HEK293 (cell line): Measurements from ENCODE around the gene SEMA4F.
A peak's percentile ranks its signal among the peaks of the same experiment; 100 is the strongest.

ENCODE experiments used
- CTCF ChIA-PET: fragments of 350-600 bp; formaldehyde crosslinking; extraction: SDS; loops from one replicate; lab custom pipeline; 2021; ENCODE audit warnings: antibody characterized with exemption; lab: Yijun Ruan, JAX
- POLR2A ChIA-PET: fragments of 300-600 bp; formaldehyde crosslinking; extraction: SDS; loops from one replicate; lab custom pipeline; 2020; ENCODE audit warnings: antibody characterized with exemption, inconsistent platforms; lab: Yijun Ruan, JAX
- H3K27ac ChIP-seq: fragments of 200-500 bp; sonication (Bioruptor generic); 2 replicates; pipeline ENCODE4 v1.5.1; 2014; ENCODE audit warnings: low read depth, low read length, control low read depth, inconsistent platforms; ENCODE audit errors: extremely low read depth
- H3K36me3 ChIP-seq, 2 experiments: fragments of 200-500 bp in 1 of 2; sonication (Bioruptor generic) in 1 of 2; 1 replicate in 1 of 2; 2 replicates in 1 of 2; pipeline ENCODE4 v1.5.1; 2014 to 2017; ENCODE audit warnings: inconsistent platforms in 2 of 2, low read length in 2 of 2; ENCODE audit not compliant: control insufficient read depth in 2 of 2, insufficient read depth in 1 of 2
- H3K4me1 ChIP-seq: fragments of 200-500 bp; sonication (Bioruptor generic); 2 replicates; pipeline ENCODE4 v1.5.1; 2014; ENCODE audit warnings: mild to moderate bottlenecking, low read length, inconsistent platforms; ENCODE audit not compliant: control insufficient read depth, insufficient read depth
- H3K4me3 ChIP-seq: 2 replicates; pipeline ENCODE4 v1.5.1; 2011; ENCODE audit warnings: low read depth, mild to moderate bottlenecking, control low read depth, low read length, moderate library complexity
- H3K9me3 ChIP-seq: fragments of 200-500 bp; sonication (Bioruptor generic); 2 replicates; pipeline ENCODE4 v1.5.1; 2014; ENCODE audit warnings: low read depth, low read length, inconsistent platforms; ENCODE audit not compliant: control insufficient read depth, insufficient read depth
- BCL11A ChIP-seq: fragments of 450-650 bp; formaldehyde crosslinking; IDR thresholded peaks from 2 replicates; pipeline ENCODE4 v1.5.1; 2016; ENCODE audit warnings: low read depth, missing biosample characterization, missing genetic modification characterization
- EGR2 ChIP-seq: fragments of 450-650 bp; formaldehyde crosslinking; IDR thresholded peaks from 2 replicates; pipeline ENCODE4 v1.5.1; 2016; ENCODE audit warnings: low read depth, missing biosample characterization, missing genetic modification characterization
- INSM2 ChIP-seq: fragments of 450-650 bp; formaldehyde crosslinking; IDR thresholded peaks from 2 replicates; pipeline ENCODE4 v1.5.1; 2016; ENCODE audit warnings: missing biosample characterization, missing genetic modification characterization
- KLF16 ChIP-seq: fragments of 450-650 bp; formaldehyde crosslinking; IDR thresholded peaks from 2 replicates; pipeline ENCODE4 v1.5.1; 2017; ENCODE audit warnings: missing biosample characterization, missing genetic modification characterization
- KLF9 ChIP-seq: fragments of 450-650 bp; formaldehyde crosslinking; IDR thresholded peaks from 2 replicates; pipeline ENCODE4 v1.5.1; 2016; ENCODE audit warnings: missing biosample characterization, missing genetic modification characterization, low read depth
- MYNN ChIP-seq: fragments of 450-650 bp; formaldehyde crosslinking; IDR thresholded peaks from 2 replicates; pipeline ENCODE4 v1.5.1; 2016; ENCODE audit warnings: missing biosample characterization, missing genetic modification characterization, borderline replicate concordance
- SCRT1 ChIP-seq: fragments of 450-650 bp; formaldehyde crosslinking; IDR thresholded peaks from 2 replicates; pipeline ENCODE4 v1.5.1; 2016; ENCODE audit warnings: missing biosample characterization, missing genetic modification characterization, borderline replicate concordance
- WT1 ChIP-seq: fragments of 450-650 bp; formaldehyde crosslinking; IDR thresholded peaks from 2 replicates; pipeline ENCODE4 v1.5.1; 2016; ENCODE audit warnings: missing biosample characterization, missing genetic modification characterization
- ZBTB1 ChIP-seq: fragments of 450-650 bp; formaldehyde crosslinking; IDR thresholded peaks from 2 replicates; pipeline ENCODE4 v1.5.1; 2016; ENCODE audit warnings: missing biosample characterization, missing genetic modification characterization
- ZBTB17 ChIP-seq: fragments of 450-650 bp; formaldehyde crosslinking; IDR thresholded peaks from 2 replicates; pipeline ENCODE4 v1.5.1; 2016; ENCODE audit warnings: missing biosample characterization, missing genetic modification characterization
- ZEB2 ChIP-seq: fragments of 450-650 bp; formaldehyde crosslinking; IDR thresholded peaks from 2 replicates; pipeline ENCODE4 v1.5.1; 2016; ENCODE audit warnings: missing biosample characterization, missing genetic modification characterization
- ZFP3 ChIP-seq: fragments of 450-650 bp; formaldehyde crosslinking; IDR thresholded peaks from 2 replicates; pipeline ENCODE4 v1.5.1; 2016; ENCODE audit warnings: low read depth, missing biosample characterization, missing genetic modification characterization
- ZNF114 ChIP-seq: fragments of 450-650 bp; formaldehyde crosslinking; IDR thresholded peaks from 2 replicates; pipeline ENCODE4 v1.5.0; 2017; ENCODE audit warnings: missing biosample characterization, missing genetic modification characterization
- ZNF133 ChIP-seq: fragments of 450-650 bp; formaldehyde crosslinking; IDR thresholded peaks from 2 replicates; pipeline ENCODE4 v1.5.1; 2016; ENCODE audit warnings: missing biosample characterization, missing genetic modification characterization
- ZNF202 ChIP-seq: fragments of 450-650 bp; formaldehyde crosslinking; IDR thresholded peaks from 2 replicates; pipeline ENCODE4 v1.5.1; 2016; ENCODE audit warnings: missing biosample characterization, missing genetic modification characterization, borderline replicate concordance
- ZNF24 ChIP-seq: fragments of 450-650 bp; formaldehyde crosslinking; IDR thresholded peaks from 2 replicates; pipeline ENCODE4 v1.5.1; 2016; ENCODE audit warnings: missing biosample characterization, missing genetic modification characterization
- ZNF248 ChIP-seq: fragments of 450-650 bp; formaldehyde crosslinking; IDR thresholded peaks from 2 replicates; pipeline ENCODE4 v1.5.1; 2017; ENCODE audit warnings: missing biosample characterization, missing genetic modification characterization
- ZNF335 ChIP-seq: fragments of 450-650 bp; formaldehyde crosslinking; conservative IDR thresholded peaks from 2 replicates; pipeline ENCODE4 v1.5.1; 2016; ENCODE audit warnings: missing biosample characterization, missing genetic modification characterization
- ZNF398 ChIP-seq: fragments of 450-650 bp; formaldehyde crosslinking; IDR thresholded peaks from 2 replicates; pipeline ENCODE4 v1.5.1; 2017; ENCODE audit warnings: missing biosample characterization, missing genetic modification characterization
- ZNF416 ChIP-seq: fragments of 450-650 bp; formaldehyde crosslinking; IDR thresholded peaks from 2 replicates; pipeline ENCODE4 v1.5.1; 2016; ENCODE audit warnings: missing biosample characterization, missing genetic modification characterization
- ZNF423 ChIP-seq: fragments of 450-650 bp; formaldehyde crosslinking; IDR thresholded peaks from 2 replicates; pipeline ENCODE4 v1.5.1; 2016; ENCODE audit warnings: missing biosample characterization, missing genetic modification characterization
- ZNF433 ChIP-seq: fragments of 450-650 bp; formaldehyde crosslinking; IDR thresholded peaks from 2 replicates; pipeline ENCODE4 v1.5.1; 2016; ENCODE audit warnings: missing biosample characterization, missing genetic modification characterization, low read depth
- ZNF530 ChIP-seq: fragments of 450-650 bp; formaldehyde crosslinking; IDR thresholded peaks from 2 replicates; pipeline ENCODE4 v1.5.1; 2016; ENCODE audit warnings: low read depth, missing biosample characterization, missing genetic modification characterization
- ZNF596 ChIP-seq: fragments of 450-650 bp; IDR thresholded peaks from 2 replicates; pipeline ENCODE4 v1.5.0; 2018; ENCODE audit warnings: missing biosample characterization, mild to moderate bottlenecking, missing genetic modification characterization, moderate library complexity
- ZNF654 ChIP-seq: fragments of 450-650 bp; formaldehyde crosslinking; IDR thresholded peaks from 2 replicates; pipeline ENCODE4 v1.5.1; 2016; ENCODE audit warnings: low read depth, missing biosample characterization, missing genetic modification characterization
- ZNF660 ChIP-seq: fragments of 450-650 bp; IDR thresholded peaks from 2 replicates; pipeline ENCODE4 v1.5.1; 2018; ENCODE audit warnings: missing biosample characterization, mild to moderate bottlenecking, missing genetic modification characterization
- ZNF76 ChIP-seq: fragments of 450-650 bp; formaldehyde crosslinking; IDR thresholded peaks from 2 replicates; pipeline ENCODE4; 2016; ENCODE audit warnings: low read depth, missing biosample characterization, missing genetic modification characterization, borderline replicate concordance
- ZNF776 ChIP-seq: fragments of 450-650 bp; formaldehyde crosslinking; IDR thresholded peaks from 2 replicates; pipeline ENCODE4 v1.5.0; 2017; ENCODE audit warnings: missing biosample characterization, missing genetic modification characterization, borderline replicate concordance
- ZNF777 ChIP-seq: fragments of 450-650 bp; formaldehyde crosslinking; IDR thresholded peaks from 2 replicates; pipeline ENCODE4 v1.5.1; 2017; ENCODE audit warnings: missing biosample characterization, missing genetic modification characterization, borderline replicate concordance
- ZNF791 ChIP-seq: fragments of 450-650 bp; formaldehyde crosslinking; IDR thresholded peaks from 2 replicates; pipeline ENCODE4 v1.5.1; 2016; ENCODE audit warnings: missing biosample characterization, missing genetic modification characterization
- ZNF792 ChIP-seq: fragments of 450-650 bp; formaldehyde crosslinking; IDR thresholded peaks from 2 replicates; pipeline ENCODE4 v1.5.1; 2016; ENCODE audit warnings: missing biosample characterization, missing genetic modification characterization
- ZSCAN30 ChIP-seq: fragments of 450-650 bp; IDR thresholded peaks from 2 replicates; pipeline ENCODE4 v1.5.1; 2018; ENCODE audit warnings: missing biosample characterization, mild to moderate bottlenecking, missing genetic modification characterization, moderate library complexity
- TF ChIP-seq, protein P1 (sequence below): fragments of 450-650 bp; formaldehyde crosslinking; IDR thresholded peaks from 2 replicates; pipeline ENCODE4 v1.5.1; 2016; ENCODE audit warnings: missing biosample characterization, missing genetic modification characterization
- TF ChIP-seq, protein P2 (sequence below): fragments of 450-650 bp; formaldehyde crosslinking; IDR thresholded peaks from 2 replicates; pipeline ENCODE4 v1.5.1; 2016; ENCODE audit warnings: missing biosample characterization, missing genetic modification characterization

Gene SEMA4F

DNA sequence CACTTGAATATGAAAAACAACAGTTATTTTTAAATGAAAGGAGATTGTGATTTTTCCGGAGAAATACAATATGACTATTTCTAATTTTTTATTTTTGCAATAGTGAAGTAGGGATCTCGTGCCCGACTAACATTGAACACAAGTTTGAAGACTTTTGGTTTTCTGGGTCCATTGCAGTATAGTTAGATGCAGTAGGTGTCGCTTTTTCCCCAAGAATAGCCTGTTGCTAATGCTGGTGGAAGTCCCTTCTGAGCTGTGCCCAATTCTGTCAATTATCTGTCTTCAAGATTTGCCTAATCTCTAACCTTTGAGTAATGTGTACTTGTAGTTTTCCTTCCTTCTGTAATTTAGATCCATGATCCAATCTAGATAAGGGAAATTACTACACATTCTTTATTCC is 36.5 kb downstream of the SEMA4F start (continued):
- TF ChIP-seq ZNF777 (tag by site-specific recombination) (no peak), KLF9 (tag by site-specific recombination) (no peak), ZNF133 (no peak), ZNF433 (tag by site-specific recombination) (no peak), KLF16 (tag by site-specific recombination) (no peak), ZFP3 (tag by site-specific recombination) (no peak), WT1 (tag by site-specific recombination) (no peak), SCRT1 (tag by site-specific recombination) (peak; percentile 60; the same call in 1 of the 2 replicates), INSM2 (tag by site-specific recombination) (no peak), ZNF596 (no peak), ZBTB1 (no peak), ZBTB17 (tag by site-specific recombination) (no peak), ZNF423 (tag by site-specific recombination) (no peak), ZNF202 (tag by site-specific recombination) (no peak), ZNF530 (tag by site-specific recombination) (no peak), BCL11A (tag by site-specific recombination) (no peak), ZNF335 (no peak), ZNF654 (peak; percentile 86), ZNF792 (tag by site-specific recombination) (no peak), EGR2 (tag by site-specific recombination) (no peak), ZNF660 (tag by site-specific recombination) (0 out of 2 replicates have a peak, but pooled peaks have one; percentile 21), ZNF416 (no peak), ZNF114 (no peak), ZNF791 (tag by site-specific recombination) (no peak), ZSCAN30 (no peak)
- TF ChIP-seq, protein P1, sequence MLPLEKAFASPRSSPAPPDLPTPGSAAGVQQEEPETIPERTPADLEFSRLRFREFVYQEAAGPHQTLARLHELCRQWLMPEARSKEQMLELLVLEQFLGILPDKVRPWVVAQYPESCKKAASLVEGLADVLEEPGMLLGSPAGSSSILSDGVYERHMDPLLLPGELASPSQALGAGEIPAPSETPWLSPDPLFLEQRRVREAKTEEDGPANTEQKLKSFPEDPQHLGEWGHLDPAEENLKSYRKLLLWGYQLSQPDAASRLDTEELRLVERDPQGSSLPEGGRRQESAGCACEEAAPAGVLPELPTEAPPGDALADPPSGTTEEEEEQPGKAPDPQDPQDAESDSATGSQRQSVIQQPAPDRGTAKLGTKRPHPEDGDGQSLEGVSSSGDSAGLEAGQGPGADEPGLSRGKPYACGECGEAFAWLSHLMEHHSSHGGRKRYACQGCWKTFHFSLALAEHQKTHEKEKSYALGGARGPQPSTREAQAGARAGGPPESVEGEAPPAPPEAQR (tag by site-specific recombination), result no peak
- TF ChIP-seq, protein P2, sequence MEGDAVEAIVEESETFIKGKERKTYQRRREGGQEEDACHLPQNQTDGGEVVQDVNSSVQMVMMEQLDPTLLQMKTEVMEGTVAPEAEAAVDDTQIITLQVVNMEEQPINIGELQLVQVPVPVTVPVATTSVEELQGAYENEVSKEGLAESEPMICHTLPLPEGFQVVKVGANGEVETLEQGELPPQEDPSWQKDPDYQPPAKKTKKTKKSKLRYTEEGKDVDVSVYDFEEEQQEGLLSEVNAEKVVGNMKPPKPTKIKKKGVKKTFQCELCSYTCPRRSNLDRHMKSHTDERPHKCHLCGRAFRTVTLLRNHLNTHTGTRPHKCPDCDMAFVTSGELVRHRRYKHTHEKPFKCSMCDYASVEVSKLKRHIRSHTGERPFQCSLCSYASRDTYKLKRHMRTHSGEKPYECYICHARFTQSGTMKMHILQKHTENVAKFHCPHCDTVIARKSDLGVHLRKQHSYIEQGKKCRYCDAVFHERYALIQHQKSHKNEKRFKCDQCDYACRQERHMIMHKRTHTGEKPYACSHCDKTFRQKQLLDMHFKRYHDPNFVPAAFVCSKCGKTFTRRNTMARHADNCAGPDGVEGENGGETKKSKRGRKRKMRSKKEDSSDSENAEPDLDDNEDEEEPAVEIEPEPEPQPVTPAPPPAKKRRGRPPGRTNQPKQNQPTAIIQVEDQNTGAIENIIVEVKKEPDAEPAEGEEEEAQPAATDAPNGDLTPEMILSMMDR, result peak; percentile 68; the same call in 1 of the 2 replicates

GRCh38 chr2:74691929-74692328 is 37.9 kb downstream of the SEMA4F start:
- Histone ChIP-seq H3K27ac (no peak overlapping the region), H3K4me3 (no peak overlapping the region), H3K4me1 (no peaks in the 10 kb centered on the region), H3K36me3 (no peaks in the 10 kb centered on the region), H3K9me3 (no peaks in the 10 kb centered on the region)
- CTCF ChIA-PET, result interaction anchor here (0.6 to 3.0 kb wide), 13 partner anchors 16 to 949 kb away, joined by 3 to 66 read pairs (median 4); no protein-coding TSS in a partner anchor
- POLR2A ChIA-PET, result no interaction called here
- TF ChIP-seq ZNF76 (tag by site-specific recombination), result no peak
- TF ChIP-seq ZNF248 (tag by site-specific recombination), result no peak
- TF ChIP-seq ZNF398 (tag by site-specific recombination), result no peak
- TF ChIP-seq ZNF776, result no peak
- no peak for TF ChIP-seq MYNN (tag by site-specific recombination)
- TF ChIP-seq ZNF24 (tag by site-specific recombination), result no peak
- no peak for TF ChIP-seq ZEB2 (tag by site-specific recombination)
